HL-60 (cell line): ENCODE measurements around the gene EEA1.

Experiments
- DNase-seq, 2 experiments: peaks; one replicate each; pipeline ENCODE4 v3.0.0-alpha.2; 2010 to 2020; ENCODE audit warnings: low read depth in 1 of 2, low spot score in 1 of 2
- H3K27ac ChIP-seq: fragments of 250-450 bp; sonication (Bioruptor Pico); replicated peaks from 2 replicates; pipeline ENCODE4 v1.5.1; 2020; ENCODE audit warnings: mild to moderate bottlenecking, moderate library complexity
- H3K27me3 ChIP-seq: fragments of 250-450 bp; sonication (Bioruptor Pico); 2 replicates; pipeline ENCODE4 v1.5.1; 2021; ENCODE audit warnings: mild to moderate bottlenecking, moderate library complexity; ENCODE audit not compliant: insufficient read depth, poor library complexity, severe bottlenecking
- H3K4me3 ChIP-seq: replicated peaks from 2 replicates; pipeline ENCODE4 v1.5.1; 2011; ENCODE audit warnings: mild to moderate bottlenecking, control low read depth, low read length; ENCODE audit not compliant: insufficient read depth
- CTCF ChIP-seq: IDR thresholded peaks from one replicate; pipeline ENCODE4 v1.5.1; 2011; ENCODE audit warnings: low read length, control low read depth, inconsistent platforms; ENCODE audit not compliant: insufficient read depth
- GABPA ChIP-seq: IDR thresholded peaks from 2 replicates; pipeline ENCODE4 v1.6.1; 2012; ENCODE audit warnings: low read depth
- POLR2AphosphoS5 ChIP-seq: IDR thresholded peaks from 2 replicates; pipeline ENCODE4 v1.6.1; 2012; ENCODE audit warnings: low read depth
- REST ChIP-seq: IDR thresholded peaks from 2 replicates; pipeline ENCODE4 v1.6.1; 2012; ENCODE audit warnings: low read depth; ENCODE audit not compliant: insufficient replicate concordance
- SPI1 ChIP-seq: IDR thresholded peaks from 2 replicates; pipeline ENCODE4 v1.6.1; 2012; ENCODE audit warnings: low read depth, mild to moderate bottlenecking, borderline replicate concordance

Gene EEA1

GRCh38 chr12:92764831-92765230 is 164.3 kb downstream of the EEA1 start:
- no peak for TF ChIP-seq POLR2AphosphoS5
- TF ChIP-seq SPI1 = no peak
- no peak for TF ChIP-seq GABPA
- no peak for TF ChIP-seq REST
- no peak for TF ChIP-seq CTCF
- no peak for DNase-seq
- no peak overlapping the region for H3K27ac ChIP-seq

GRCh38 chr12:92762773-92763172 is 166.3 kb downstream of the EEA1 start:
- Histone ChIP-seq H3K27ac (no peak overlapping the region), H3K4me3 (no peak overlapping the region), H3K27me3 (no peaks in the 10 kb centered on the region)
- no peak for DNase-seq
- no peak for TF ChIP-seq POLR2AphosphoS5
- no peak for TF ChIP-seq SPI1
- TF ChIP-seq GABPA = no peak
- TF ChIP-seq CTCF = no peak
- TF ChIP-seq REST = no peak

More at GRCh38 chr12:92764831-92765230, 164.3 kb downstream of the EEA1 start:
- Histone ChIP-seq H3K4me3 (no peak overlapping the region), H3K27me3 (no peaks in the 10 kb centered on the region)

GRCh38 chr12:92759634-92760268 is 169.3 kb downstream of the EEA1 start:
- Histone ChIP-seq H3K4me3 (no peak overlapping the region), H3K27ac (no peak overlapping the region), H3K27me3 (no peaks in the 10 kb centered on the region)
- peak in 1 of 2 experiments; percentile 35 for DNase-seq
- TF ChIP-seq CTCF (no peak), POLR2AphosphoS5 (no peak), SPI1 (no peak)

GRCh38 chr12:92757597-92758121 is 171.4 kb downstream of the EEA1 start:
- H3K27me3 ChIP-seq = no peaks in the 10 kb centered on the region
- no peak overlapping the region for H3K27ac ChIP-seq
- no peak for DNase-seq
- H3K4me3 ChIP-seq = no peak overlapping the region
- no peak for TF ChIP-seq REST
- TF ChIP-seq SPI1 = no peak
- TF ChIP-seq GABPA = no peak
- no peak for TF ChIP-seq POLR2AphosphoS5
